ENCODE results near the gene FAM50B. TPM values are rescaled to one million over a fixed set of nuclear protein-coding genes. Genes with fewer than 3 reads are reported as not detected.
"Not testable (repeated sequence)": the region's sequence is repeated elsewhere in the genome, so short reads cannot be mapped to it uniquely, and the experiment has no call there.

The FAM50B gene
- total RNA-seq, 1 donor from 2014 or later = 28.9 TPM

DNA sequence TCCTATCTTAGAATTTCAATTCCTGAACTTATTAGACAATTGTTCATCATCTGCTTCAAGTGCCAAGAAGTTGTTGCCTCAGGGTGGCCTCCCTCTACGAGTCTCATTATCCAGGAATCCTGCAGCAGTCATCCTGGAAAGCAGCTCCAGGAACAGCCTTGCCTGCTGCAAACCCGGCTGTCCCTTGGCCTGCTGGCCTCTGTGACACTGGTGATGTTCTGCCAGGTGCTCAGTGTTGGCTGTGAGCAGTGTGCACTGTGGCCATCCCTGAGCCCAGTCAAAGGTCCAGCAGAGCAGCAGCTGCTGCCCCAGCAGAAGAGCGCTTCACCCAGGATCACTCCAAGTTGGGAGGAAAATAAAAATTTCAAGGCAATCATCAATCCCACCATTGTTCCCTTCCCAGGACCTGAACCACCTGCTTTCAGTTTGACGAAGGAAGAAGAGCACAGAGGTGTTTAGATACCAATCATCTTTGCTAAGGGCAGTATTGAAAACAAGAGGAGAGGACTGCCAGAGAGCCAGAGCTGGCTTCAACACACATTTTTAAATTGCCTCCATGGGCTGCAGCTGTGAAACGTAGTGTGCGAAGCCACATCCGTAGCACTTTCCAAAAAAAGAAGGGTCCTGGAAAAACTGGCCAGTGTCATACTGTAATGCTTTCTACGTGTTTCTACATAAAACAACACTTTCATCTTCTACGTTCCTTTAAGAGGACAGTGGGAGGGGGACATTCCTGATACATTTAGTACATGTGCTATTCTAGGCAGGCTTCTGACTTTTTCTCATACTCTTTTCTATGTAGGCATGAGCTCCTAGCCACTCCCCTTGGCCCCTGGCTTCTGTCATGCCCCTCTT is 7.2 kb upstream of the FAM50B start:
- DNase-seq = no peak
- intact Hi-C loops (cut with DNase I) = loop anchor here (10.0 kb wide), 1 partner anchor 143 kb away; no protein-coding TSS in a partner anchor

DNA sequence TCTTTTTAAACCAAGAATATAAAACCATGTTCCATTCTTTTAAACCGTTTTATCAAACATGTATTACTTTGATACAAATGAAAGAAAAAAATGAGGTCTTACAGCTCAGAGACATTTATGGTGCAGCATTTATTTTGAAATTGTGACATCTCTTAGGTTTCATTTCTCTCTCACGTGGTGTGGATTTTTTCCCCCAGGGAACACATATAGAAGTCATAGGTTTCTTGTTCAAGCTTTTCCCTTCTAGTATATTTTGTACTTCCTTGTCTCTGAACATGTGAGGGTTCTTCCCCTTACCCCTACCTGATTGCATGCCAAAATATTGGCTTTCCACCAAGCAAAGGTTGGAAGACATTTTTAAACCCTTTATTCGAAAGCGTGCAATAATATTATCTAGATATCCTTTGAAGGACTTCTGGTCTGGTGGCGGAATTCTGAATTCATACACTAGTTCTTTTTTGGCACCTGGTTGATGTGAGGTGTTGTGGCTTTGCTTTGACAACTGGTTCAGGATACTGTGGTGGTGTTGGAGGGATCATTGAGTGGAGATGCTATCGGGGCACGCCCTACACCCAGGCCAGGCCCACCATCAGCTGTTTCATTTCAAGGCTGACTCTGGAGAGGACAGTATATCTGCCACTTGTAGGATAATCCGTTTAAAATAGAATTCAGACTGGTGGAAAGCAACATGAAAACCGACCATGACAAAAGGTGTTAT is 5.6 kb upstream of the FAM50B start:
- intact Hi-C loops (cut with DNase I) = loop anchor here (10.0 kb wide), 1 partner anchor 141 kb away; no protein-coding TSS in a partner anchor
- DNase-seq = no peak
- ATAC-seq (ENCODE audit: poor library complexity) = no peak

More for the DNA sequence above, 7.2 kb upstream of the FAM50B start:
- peak; percentile 58 for ATAC-seq (ENCODE audit: poor library complexity)

DNA sequence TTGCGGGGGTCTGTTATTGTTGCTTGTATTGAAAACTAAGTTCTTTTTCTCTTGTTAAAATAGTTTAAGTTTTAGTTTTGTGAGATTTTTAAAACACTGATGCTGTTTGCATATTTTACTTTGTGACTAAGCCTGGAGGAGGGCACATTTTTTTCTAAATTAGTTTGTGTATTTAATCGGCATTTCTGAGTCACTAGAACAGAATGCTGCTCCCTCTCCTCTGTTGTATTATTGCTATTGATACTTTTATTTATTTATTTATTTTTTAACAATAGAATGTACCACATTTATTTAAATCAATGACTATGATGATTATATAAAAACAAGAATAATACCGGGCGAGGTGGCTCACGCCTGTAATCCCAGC is 5.1 kb upstream of the FAM50B start:
- no peak for ATAC-seq (ENCODE audit: poor library complexity)
- no peak for DNase-seq
- intact Hi-C loops (cut with DNase I) = loop anchor here (10.0 kb wide), 1 partner anchor 141 kb away; no protein-coding TSS in a partner anchor

DNA sequence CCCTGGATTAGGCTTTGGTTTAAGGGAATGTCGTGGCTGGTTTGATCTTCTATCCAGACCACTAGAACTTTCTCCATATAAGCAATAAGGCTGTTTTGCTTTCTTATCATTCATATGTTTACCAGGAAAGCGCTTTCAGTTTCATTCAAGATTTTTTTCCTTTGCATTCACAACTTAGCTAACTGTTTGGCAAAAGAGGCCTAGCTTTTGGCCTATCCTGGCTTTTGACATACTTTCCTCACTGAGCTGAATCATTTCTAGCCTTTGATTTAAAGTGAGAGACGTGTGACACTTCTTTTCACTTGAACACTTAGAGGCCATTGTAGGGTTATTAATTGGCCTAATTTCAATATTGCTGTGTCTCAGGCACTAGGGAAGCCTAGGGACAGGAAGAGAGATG is 1.7 kb upstream of the FAM50B start:
- intact Hi-C loops (cut with DNase I) = loop anchor here (10.0 kb wide), 1 partner anchor 137 kb away; no protein-coding TSS in a partner anchor
- DNase-seq (no peak), ATAC-seq (ENCODE audit: poor library complexity) (no peak)

DNA sequence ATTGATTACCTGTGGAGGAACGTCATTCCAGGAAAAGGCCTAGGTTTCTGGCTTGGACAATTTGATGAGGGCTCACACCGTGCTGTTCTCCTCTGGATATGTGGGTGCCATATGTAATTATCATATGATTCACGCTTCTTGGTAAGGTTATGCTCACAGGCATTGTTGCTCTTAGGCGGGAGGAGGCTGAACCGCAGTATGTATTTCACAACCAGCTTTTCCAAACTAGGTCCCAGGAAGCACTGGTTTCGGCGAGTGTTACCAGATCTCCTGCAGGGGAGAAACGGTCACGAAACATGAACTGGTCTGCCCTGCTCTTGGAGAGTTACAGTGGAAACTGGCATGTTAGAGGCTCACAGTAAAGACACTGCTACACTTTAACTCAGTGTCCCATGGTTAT is 793 bp upstream of the FAM50B start:
- intact Hi-C loops (cut with DNase I) = loop anchor here (2.0 to 10.0 kb wide), 2 partner anchors 84 to 136 kb away; no protein-coding TSS in a partner anchor
- DNase-seq (no peak), ATAC-seq (ENCODE audit: poor library complexity) (peak; percentile 1)

DNA sequence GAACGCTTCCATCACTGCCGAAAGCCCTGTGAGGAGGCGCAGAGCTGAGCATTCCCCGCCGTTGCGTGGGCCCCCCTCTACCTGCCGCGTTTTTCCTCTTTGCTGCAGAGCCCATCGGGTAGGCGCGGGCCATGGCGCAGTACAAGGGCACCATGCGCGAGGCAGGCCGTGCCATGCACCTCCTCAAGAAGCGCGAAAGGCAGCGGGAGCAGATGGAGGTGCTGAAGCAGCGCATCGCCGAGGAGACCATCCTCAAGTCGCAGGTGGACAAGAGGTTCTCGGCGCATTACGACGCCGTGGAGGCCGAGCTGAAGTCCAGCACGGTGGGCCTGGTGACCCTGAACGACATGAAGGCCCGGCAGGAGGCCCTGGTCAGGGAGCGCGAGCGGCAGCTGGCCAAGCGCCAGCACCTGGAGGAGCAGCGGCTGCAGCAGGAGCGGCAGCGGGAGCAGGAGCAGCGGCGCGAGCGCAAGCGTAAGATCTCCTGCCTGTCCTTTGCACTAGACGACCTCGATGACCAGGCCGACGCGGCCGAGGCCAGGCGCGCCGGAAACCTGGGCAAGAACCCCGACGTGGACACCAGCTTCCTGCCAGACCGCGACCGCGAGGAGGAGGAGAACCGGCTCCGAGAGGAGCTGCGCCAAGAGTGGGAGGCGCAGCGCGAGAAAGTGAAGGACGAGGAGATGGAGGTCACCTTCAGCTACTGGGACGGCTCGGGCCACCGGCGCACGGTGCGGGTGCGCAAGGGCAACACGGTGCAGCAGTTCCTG is 693 bp downstream of the FAM50B start:
- DNase-seq (peak; percentile 57), ATAC-seq (ENCODE audit: poor library complexity) (peak; percentile 37)
- intact Hi-C loops (cut with DNase I) = loop anchor here (2.0 to 10.0 kb wide), 2 partner anchors 83 to 135 kb away; no protein-coding TSS in a partner anchor

DNA sequence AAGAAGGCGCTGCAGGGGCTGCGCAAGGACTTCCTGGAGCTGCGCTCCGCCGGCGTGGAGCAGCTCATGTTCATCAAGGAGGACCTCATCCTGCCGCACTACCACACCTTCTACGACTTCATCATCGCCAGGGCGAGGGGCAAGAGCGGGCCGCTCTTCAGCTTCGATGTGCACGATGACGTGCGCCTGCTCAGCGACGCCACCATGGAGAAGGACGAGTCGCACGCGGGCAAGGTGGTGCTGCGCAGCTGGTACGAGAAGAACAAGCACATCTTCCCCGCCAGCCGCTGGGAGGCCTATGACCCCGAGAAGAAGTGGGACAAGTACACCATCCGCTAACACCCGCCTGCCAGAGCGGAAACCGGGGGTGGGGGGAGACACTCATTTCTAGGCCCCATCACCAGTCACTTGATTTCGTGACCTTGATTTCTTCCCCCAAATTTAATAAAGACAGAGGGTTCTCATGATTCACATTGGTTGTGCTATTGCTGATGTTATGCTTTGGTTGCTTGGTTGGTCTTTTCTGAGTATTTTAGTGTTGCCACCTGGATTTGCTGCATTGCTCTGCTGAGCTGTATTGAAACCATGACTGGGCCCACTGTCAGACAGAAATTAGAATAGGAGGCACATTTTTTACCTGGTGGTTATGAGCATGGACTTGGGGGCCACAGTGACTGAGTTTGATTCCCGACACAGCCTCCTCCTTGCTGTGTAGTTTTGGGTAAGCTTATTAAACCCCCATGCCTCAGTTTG is 1.5 kb downstream of the FAM50B start:
- ATAC-seq (ENCODE audit: poor library complexity) (no peak), DNase-seq (no peak)
- intact Hi-C loops (cut with DNase I) = no loop called here

DNA sequence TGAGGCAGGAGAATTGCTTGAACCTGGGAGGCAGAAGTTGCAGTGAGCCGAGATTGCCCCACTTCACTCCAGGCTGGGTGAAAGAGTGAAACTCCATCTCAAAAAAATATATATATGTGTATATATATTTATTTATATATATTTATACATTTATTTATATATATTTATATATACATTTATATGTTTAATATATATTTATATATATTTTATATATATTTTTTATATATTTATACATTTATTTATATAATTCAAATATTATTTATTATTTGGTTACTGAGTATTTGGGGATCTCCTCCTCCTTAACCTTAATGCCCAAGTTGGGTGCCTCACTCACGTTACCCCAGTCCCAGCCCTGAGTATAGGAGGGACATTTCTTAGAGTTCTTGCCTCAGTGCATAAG is 2.7 kb downstream of the FAM50B start:
- DNase-seq (no peak), ATAC-seq (ENCODE audit: poor library complexity) (no peak)
- intact Hi-C loops (cut with DNase I) = no loop called here

DNA sequence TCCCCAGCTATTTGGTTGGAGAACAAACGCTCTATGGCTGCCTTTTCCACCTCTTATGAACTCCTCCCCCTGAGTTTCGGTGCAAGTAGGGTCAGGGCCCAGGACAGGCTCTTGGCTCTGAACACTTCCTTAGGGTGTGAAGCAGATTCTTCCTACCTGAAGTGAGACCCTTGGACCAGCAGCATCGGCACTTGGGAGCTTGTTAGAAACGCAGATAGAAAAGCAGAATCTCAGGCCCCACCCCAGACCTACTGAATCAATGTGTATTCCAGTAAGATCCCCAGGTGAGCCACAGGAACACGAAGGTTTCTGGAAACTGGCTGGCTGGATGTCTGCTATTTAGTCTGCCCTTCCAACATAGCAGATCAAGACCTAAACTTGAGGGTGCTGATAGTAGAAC is 3.2 kb downstream of the FAM50B start:
- ATAC-seq (ENCODE audit: poor library complexity) (no peak), DNase-seq (no peak)
- intact Hi-C loops (cut with DNase I) = no loop called here

DNA sequence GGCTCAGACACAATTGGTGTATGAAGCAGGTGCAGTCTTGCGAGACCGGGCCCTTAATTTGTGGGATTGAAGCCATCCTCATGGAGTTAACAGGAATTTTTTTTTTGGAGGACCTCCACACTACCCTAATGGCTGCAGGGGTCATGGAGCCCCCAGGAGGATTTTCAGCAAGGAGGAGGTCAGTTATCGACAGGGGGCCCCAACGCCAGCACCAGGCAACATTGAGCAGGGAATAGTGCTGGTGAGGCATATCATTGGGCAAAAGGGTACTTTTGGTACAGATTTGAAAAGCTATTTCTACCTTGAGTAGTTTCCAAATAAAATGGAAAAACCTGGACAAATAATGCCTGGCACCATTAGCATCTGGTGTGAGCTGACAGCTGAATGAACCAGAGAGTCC is 6.7 kb downstream of the FAM50B start:
- DNase-seq (no peak), ATAC-seq (ENCODE audit: poor library complexity) (no peak)
- intact Hi-C loops (cut with DNase I) = no loop called here

DNA sequence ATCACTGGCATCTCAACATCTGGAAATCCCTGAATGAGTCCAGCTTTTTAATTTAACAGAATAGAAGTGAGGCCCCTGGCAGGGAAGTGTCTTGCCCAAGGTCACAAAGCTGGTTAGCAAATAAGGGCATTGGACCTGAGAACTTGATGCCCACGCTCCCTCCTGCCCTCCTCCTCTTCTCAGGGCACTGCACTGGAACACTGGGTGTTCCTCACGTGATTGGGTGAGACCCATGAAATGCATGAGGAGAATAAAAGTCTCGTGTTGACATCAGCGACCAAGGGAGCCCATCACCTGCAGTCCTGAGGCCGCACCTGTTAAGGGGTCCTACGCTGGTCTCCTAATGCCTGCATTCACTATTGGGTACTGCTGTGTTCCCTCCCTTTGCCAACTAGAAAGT is 7.4 kb downstream of the FAM50B start:
- ATAC-seq (ENCODE audit: poor library complexity) (no peak), DNase-seq (no peak)
- intact Hi-C loops (cut with DNase I) = no loop called here

DNA sequence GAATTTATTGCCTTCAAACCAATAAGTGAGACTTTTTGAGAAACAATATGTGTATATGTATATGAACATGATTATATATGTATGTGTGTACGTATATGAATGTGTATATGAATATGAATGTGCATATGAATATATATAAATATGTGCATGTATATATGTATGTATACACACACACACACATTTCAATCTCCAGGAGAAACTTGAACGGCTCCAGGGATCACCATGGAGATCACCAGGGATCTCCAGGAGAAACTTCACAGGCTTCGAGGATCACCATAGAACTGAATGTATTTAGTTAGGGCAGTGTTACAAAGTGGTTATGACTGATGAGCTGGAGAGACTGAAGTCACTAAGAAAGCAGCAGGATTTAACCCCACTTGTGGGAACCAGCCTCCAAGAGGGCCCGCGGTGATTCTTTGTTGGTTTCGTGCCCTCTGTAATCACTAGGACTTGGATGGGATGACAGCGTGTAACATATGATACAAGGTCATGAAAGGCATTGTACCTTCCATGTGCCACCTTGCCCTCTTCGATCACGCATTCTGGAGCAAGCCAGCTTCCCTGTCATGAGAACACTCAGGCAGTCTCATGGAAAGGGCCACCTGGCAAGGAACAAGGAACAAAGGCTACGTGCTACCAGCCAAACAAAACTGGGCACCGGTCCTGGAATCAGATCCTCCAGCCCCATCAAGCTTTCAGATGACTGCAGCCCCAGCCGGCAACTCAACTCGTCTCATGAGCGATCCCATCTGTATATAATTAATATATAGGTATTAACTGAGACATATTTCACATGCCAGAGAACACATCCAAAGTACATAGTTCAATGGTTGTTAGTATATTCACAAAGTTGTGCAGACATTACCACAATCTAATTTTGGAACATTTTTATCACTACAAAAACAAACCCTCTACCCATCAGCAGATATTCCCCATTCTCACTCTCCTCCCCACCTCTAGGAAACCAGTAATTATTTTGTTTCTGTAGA is 8.6 kb downstream of the FAM50B start:
- no peak for DNase-seq
- intact Hi-C loops (cut with DNase I) = no loop called here
- ATAC-seq (ENCODE audit: poor library complexity) = no peak

DNA sequence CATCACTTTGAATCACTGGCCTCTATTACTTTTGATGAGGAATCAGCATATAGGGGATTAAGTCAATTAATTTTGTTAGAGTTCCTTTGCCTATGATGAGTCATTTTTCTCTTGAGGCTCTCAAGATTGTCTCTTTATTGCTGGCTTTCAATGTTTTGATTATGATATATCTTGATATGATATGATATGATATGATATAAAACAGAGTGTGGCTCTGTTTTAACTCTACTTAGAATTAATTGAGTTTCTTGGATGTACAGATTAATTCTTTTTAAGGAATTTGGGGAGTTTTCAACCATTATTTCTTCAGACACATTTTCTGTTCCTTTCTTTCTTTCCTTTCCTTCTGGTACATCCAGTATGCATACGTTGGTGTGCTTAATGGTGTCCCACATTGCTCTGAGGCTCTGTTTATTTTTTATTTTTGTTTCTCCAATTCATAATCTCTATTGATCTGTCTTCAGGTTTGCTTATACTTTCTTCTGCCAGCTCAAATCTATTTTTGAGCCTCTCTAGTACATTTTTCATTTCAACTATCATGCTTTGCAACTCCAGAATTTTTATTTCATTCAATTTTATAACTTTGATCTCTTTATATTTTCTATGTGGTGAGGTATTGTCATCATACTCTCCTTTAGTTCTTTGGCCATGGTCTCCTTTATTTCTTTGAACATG is 10.8 kb downstream of the FAM50B start:
- intact Hi-C loops (cut with DNase I) = no loop called here
- no peak for DNase-seq
- no peak for ATAC-seq (ENCODE audit: poor library complexity)

DNA sequence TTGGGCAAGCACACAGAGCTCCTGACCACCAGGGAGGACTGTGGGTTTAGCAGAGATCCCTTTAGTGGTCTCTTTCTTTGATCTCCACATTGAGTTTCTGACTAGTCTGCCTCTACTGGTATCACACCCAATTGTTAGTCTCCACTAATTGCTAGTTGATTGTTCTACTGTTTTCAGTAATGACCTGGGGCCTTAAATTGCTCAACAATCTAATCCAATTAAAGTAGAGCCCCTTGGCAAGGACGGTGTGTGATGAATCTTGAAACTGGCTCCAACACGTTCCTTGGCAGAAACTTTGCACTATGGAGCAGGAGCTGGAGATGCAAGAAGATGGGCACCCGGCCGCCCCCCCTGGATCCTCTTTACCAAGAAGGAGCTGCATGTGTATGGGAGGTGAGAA is 12.3 kb downstream of the FAM50B start:
- DNase-seq (no peak), ATAC-seq (ENCODE audit: poor library complexity) (no peak)
- intact Hi-C loops (cut with DNase I) = no loop called here

DNA sequence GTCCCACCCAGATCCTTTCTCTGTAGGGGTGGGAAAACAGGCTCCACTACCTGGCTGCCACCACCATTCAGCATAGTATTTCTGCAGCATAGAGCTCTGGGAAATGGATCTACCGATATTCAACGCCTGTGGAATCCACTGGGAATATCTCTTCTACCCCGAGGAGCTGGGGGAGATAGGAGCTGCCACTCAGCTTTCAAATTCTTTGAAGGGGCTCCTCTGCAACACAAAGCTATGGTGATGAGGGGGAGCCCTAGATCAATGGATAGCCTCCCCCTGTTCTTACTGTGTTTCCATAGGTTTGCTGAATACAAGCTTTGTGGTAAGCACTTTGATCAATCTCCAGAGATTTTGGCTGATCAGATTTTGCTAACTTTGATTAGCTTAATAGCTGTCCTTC is 12.9 kb downstream of the FAM50B start:
- no peak for ATAC-seq (ENCODE audit: poor library complexity)
- no peak for DNase-seq
- intact Hi-C loops (cut with DNase I) = no loop called here

DNA sequence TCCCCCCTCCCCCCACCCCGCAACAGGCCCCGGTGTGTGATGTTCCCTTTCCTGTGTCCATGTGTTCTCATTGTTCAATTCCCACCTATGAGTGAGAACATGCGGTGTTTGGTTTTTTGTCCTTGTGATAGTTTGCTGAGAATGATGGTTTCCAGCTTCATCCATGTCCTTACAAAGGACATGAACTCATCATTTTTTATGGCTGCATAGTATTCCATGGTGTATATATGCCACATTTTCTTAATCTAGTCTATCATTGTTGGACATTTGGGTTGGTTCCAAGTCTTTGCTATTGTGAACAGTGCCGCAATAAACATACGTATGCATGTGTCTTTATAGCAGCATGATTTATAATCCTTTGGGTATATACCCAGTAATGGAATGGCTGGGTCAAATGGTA is 14.1 kb downstream of the FAM50B start:
- intact Hi-C loops (cut with DNase I); DNase-seq; ATAC-seq (ENCODE audit: poor library complexity): not testable (repeated sequence)

DNA sequence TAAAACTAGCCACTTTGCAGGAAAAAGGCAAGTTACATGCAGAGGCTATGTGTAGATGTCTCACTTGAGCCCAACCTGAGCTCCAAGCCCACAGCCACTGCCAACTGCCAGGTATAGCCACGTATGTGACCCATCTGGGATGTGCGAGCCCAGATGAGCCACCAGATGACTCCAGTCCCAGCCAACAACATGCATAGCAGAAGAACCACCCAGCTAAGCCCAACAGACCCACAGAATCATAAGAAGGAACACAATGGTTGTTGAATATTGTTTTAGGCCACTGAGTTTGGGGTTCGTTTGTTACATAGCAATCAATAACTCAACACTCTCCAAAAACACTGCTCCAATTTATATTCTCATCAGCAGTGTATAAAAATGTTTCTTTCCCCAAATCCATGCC is 16.3 kb downstream of the FAM50B start:
- ATAC-seq (ENCODE audit: poor library complexity) = no peak
- no peak for DNase-seq
- intact Hi-C loops (cut with DNase I) = no loop called here
